ENCODE results near the gene EIF4B. TPM values are rescaled to one million over a fixed set of nuclear protein-coding genes. Genes with fewer than 3 reads are reported as not detected.

EIF4B gene
- polyA plus RNA-seq, 1 experiment: 645 TPM

DNA sequence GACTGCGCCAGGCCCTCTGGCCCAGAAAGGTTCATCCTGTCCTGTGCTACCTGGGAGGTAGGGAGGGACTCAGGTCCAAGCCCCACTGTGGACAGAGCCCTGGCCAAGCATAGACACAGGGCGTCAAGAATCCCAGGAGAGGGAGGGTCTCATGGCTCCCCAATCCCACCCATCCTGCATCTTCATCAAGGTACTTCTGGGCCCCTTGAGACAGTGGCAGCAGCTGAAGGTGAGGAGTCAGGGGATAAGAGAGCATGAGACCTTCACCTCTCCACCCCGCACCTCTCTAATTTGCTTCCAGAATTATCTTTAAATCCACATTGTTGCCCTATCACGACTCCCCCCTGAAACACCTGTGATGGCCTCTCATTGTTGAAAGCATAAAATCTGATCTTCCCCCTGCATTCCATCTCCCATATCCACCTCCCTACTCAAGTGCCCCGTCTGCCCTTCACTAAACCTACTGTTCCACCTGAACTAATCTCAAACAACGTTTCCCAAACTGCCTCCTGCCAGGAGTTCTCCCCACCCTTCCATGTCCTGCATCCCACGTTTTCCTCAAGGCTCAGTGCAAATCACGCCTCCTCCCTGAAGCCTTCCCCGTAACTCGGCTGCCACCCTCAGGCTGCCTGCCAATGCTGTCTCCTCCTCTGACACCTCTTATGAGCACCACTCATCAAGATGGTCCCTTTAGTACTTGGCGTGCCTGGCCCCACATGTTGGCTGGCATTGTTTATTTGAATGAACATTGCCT is 30.3 kb upstream of the EIF4B start:
- POLR2A ChIA-PET: no interaction called here
- CTCF ChIA-PET: interaction anchor here (0.6 to 1.0 kb wide), 2 partner anchors 91 kb away, joined by 3 read pairs; no protein-coding TSS in a partner anchor

DNA sequence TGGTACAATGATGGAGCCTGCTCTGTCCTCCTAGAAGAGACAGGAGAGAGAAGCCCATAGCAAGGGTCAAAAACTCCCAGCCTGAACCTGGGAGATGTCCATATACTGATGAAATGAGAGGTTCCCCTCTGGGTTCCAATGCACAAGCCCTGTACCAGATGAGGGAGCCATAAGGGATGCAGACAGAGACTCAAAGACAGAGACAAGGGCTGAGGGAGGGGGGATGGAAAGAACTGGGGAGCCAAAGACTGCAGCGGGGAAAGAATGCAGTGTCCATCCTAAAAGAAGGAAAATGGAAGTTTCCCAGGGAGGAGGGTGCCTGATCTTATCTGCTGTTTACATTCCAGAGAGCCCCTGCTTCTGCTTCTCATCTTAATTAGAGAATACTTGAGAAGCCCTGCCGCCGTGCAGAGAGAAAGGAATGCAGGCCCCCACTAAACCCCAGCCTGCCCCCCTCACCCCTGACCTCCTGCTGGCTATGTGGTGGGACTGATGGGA is 29.6 kb upstream of the EIF4B start:
- Histone ChIP-seq H3K9me3 (ENCODE audit: control insufficient read depth, insufficient read depth, low read length) (no peaks in the 10 kb centered on the region), H3K4me3 (ENCODE audit: low read depth, low read length) (no peak overlapping the region), H3K27ac (ENCODE audit: low read depth, low read length) (no peak overlapping the region), H3K27me3 (ENCODE audit: control insufficient read depth, insufficient read depth, low read length) (no peaks in the 10 kb centered on the region)
- CTCF ChIA-PET: interaction anchor here (0.8 to 12.6 kb wide), 2 partner anchors 73 to 93 kb away, joined by 3 to 1204 read pairs; no protein-coding TSS in a partner anchor
- POLR2A ChIA-PET: no interaction called here
- TF ChIP-seq, protein P1, sequence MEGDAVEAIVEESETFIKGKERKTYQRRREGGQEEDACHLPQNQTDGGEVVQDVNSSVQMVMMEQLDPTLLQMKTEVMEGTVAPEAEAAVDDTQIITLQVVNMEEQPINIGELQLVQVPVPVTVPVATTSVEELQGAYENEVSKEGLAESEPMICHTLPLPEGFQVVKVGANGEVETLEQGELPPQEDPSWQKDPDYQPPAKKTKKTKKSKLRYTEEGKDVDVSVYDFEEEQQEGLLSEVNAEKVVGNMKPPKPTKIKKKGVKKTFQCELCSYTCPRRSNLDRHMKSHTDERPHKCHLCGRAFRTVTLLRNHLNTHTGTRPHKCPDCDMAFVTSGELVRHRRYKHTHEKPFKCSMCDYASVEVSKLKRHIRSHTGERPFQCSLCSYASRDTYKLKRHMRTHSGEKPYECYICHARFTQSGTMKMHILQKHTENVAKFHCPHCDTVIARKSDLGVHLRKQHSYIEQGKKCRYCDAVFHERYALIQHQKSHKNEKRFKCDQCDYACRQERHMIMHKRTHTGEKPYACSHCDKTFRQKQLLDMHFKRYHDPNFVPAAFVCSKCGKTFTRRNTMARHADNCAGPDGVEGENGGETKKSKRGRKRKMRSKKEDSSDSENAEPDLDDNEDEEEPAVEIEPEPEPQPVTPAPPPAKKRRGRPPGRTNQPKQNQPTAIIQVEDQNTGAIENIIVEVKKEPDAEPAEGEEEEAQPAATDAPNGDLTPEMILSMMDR (IDR thresholded peaks at IDR 0.05; ENCODE audit: low read depth, low read length): no peak
- peak; percentile 24 for DNase-seq (ENCODE audit: low read depth, low spot score)

More for the DNA sequence above, 30.3 kb upstream of the EIF4B start:
- H3K4me3 ChIP-seq (ENCODE audit: low read depth, low read length): no peak overlapping the region
- TF ChIP-seq, protein P1 (IDR thresholded peaks at IDR 0.05; ENCODE audit: low read depth, low read length): no peak
- DNase-seq (ENCODE audit: low read depth, low spot score): no peak
- H3K27me3 ChIP-seq (ENCODE audit: control insufficient read depth, insufficient read depth, low read length): no peaks in the 10 kb centered on the region
- H3K27ac ChIP-seq (ENCODE audit: low read depth, low read length): no peak overlapping the region
- H3K9me3 ChIP-seq (ENCODE audit: control insufficient read depth, insufficient read depth, low read length): no peaks in the 10 kb centered on the region

DNA sequence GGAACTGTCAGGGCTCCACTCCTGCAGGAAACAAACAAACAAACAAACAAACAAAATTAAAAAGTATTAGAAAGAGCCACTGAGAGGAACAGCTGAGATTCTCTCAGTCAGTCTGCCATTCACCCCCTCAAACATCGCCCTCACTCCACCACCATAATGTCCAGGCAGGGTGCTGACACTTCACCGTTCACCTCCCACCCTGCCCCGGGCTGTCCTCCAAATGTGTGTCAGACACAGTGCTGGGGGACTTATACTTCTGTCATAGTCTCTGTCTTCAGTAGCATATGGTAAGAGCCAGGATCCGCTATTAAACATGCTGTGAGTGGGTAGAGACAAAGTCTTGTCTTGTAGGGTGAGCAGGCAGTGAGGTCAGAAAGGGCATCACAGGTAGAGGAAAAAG is 29.1 kb upstream of the EIF4B start:
- no peak overlapping the region for H3K27ac ChIP-seq (ENCODE audit: low read depth, low read length)
- POLR2A ChIA-PET: no interaction called here
- DNase-seq (ENCODE audit: low read depth, low spot score): no peak
- no peak overlapping the region for H3K4me3 ChIP-seq (ENCODE audit: low read depth, low read length)
- H3K27me3 ChIP-seq (ENCODE audit: control insufficient read depth, insufficient read depth, low read length): no peaks in the 10 kb centered on the region
- no peaks in the 10 kb centered on the region for H3K9me3 ChIP-seq (ENCODE audit: control insufficient read depth, insufficient read depth, low read length)
- CTCF ChIA-PET: interaction anchor here (0.8 to 12.6 kb wide), 2 partner anchors 73 to 94 kb away, joined by 3 to 1204 read pairs; no protein-coding TSS in a partner anchor
- TF ChIP-seq, protein P1 (IDR thresholded peaks at IDR 0.05; ENCODE audit: low read depth, low read length): no peak

DNA sequence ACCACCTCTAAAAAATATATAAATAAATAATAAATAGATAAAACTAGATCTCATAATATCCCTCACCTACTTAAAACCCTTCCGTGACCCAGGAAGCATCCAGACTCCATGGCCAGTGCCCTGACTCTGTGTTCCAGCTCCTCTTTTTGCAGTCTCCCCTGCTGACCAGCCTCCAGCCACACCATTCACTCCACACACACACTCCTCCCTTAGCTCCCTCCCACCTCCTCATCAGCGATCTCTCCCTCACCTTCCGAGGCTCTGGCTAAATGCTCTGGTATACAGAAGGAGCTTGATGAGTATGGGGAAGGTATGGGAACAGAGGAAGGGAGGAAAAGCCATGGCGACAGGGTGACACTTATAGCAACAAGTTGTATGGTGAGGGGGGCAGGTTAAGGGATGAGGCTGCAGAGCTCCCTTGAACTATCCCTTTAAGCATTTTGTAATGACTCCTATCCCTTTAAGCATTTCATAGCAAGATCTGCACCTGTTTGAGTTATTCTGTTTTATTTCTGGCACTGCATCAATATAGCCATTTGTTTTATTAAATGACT is 26.1 kb upstream of the EIF4B start:
- Histone ChIP-seq H3K27ac (ENCODE audit: low read depth, low read length) (no peak overlapping the region), H3K4me3 (ENCODE audit: low read depth, low read length) (no peak overlapping the region), H3K27me3 (ENCODE audit: control insufficient read depth, insufficient read depth, low read length) (no peaks in the 10 kb centered on the region), H3K9me3 (ENCODE audit: control insufficient read depth, insufficient read depth, low read length) (no peaks in the 10 kb centered on the region)
- ChIA-PET CTCF (interaction anchor here (0.7 to 12.6 kb wide), 36 partner anchors 9 to 841 kb away, joined by 3 to 1204 read pairs (median 8); partner anchors contain the start of genes EIF4B and KRT8), POLR2A (interaction anchor here (1.7 kb wide), 1 partner anchor 95 kb away, joined by 7 read pairs; no protein-coding TSS in a partner anchor)
- DNase-seq (ENCODE audit: low read depth, low spot score): no peak
- TF ChIP-seq, protein P1 (IDR thresholded peaks at IDR 0.05; ENCODE audit: low read depth, low read length): no peak
